ENCODE results near the gene GPR132. TPM values are rescaled to one million over a fixed set of nuclear protein-coding genes. Genes with fewer than 3 reads are reported as not detected.

Gene GPR132
- total and polyA plus RNA-seq, 2 of the 13 experiments (the other 11 are each of a cell fraction or from before 2014, with no cell fraction given) = not detected

DNA sequence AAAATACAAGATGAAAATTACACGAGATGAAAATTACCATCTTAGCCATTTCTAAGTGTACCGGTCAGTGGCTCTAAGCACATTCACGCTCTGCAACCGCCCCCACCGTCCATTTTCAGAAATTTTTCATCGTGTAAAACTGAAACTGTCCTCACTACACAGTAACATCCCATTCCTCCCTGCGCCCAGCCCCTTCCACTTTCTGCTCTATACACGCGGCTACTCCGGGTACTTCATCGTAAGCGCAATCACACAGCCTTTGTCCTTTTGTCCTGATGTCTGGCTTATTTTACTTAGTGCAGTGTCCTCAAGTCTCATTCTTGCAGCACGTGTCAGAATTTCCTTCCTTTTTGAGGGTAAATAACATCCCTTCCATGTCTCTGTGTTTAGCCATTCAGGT is 3.6 kb upstream of the GPR132 start:
- no peak overlapping the region for H3K4me2 ChIP-seq (ENCODE audit: low read depth, low read length)
- H3K4me3 ChIP-seq (replicated peaks in 1 of 3; ENCODE audit: insufficient read depth in 1 of 3, low read depth in 2 of 3, low read length in 3 of 3) = no peak overlapping the region
- CTCF ChIA-PET (ENCODE audit: low intra/inter-chr PET ratio, low total read pairs) = no interaction called here
- H3K27ac ChIP-seq (ENCODE audit: extremely low read length, insufficient read depth, low read length) = no peak overlapping the region
- no peaks in the 10 kb centered on the region for H3K9me3 ChIP-seq (ENCODE audit: low read length)
- no peak overlapping the region for H3K9ac ChIP-seq (ENCODE audit: insufficient read depth, low read depth, low read length)
- in situ Hi-C loops (cut with HindIII; ENCODE audit: extremely low pct_ligation_motif_present, low pct_unique_long_range_greater_than_20kb) (no loop called here), intact Hi-C loops (cut with micrococcal nuclease; ENCODE audit: unreplicated experiment) (no loop called here)
- H3K27me3 ChIP-seq (ENCODE audit: control insufficient read depth in 1 of 2, insufficient read depth in 2 of 2, low read length in 2 of 2) = peaks cover 12 to 59% of the 10 kb centered on the region in 2 experiments; a peak in 4 of 5 replicates
- H2AFZ ChIP-seq (ENCODE audit: low read length) = no peak overlapping the region
- FAIRE-seq (no peak), DNase-seq (ENCODE audit: low spot score) (no peak), ATAC-seq (no peak)
- no peaks in the 10 kb centered on the region for H4K20me1 ChIP-seq (ENCODE audit: insufficient read depth, low read length)
- POLR2A ChIA-PET = no interaction called here
- peaks cover 13% of the 10 kb centered on the region for H3K4me1 ChIP-seq (ENCODE audit: insufficient read depth, low read length)
- no peaks in the 10 kb centered on the region for H3K36me3 ChIP-seq (replicated peaks in 1 of 2; ENCODE audit: control insufficient read depth in 1 of 2, insufficient read depth in 2 of 2, low read length in 2 of 2)
- no TSS peak for BruUV-seq (replicated peaks)
- WGBS (ENCODE audit: low lambda C conversion rate) = 40% methylated on average over 13 of the region's 13 CpGs
- TF ChIP-seq ZBTB7A (CRISPR knock-in tag; IDR thresholded peaks at IDR 0.05) = no peak
- no peak for TF ChIP-seq SIX1 (CRISPR knock-in tag; IDR thresholded peaks at IDR 0.05; ENCODE audit: borderline replicate concordance)
- TF ChIP-seq ZMYM4 (CRISPR knock-in tag; IDR thresholded peaks at IDR 0.05) = no peak
- no peak for TF ChIP-seq ZMAT3 (CRISPR knock-in tag; conservative IDR thresholded peaks at IDR 0.05)
- no peak for TF ChIP-seq HNRNPK (IDR thresholded peaks at IDR 0.05; ENCODE audit: low read depth, low read length, poor library complexity, severe bottlenecking)
- TF ChIP-seq ZMYM3 (CRISPR knock-in tag; IDR thresholded peaks at IDR 0.05) = no peak
- TF ChIP-seq, protein P1, sequence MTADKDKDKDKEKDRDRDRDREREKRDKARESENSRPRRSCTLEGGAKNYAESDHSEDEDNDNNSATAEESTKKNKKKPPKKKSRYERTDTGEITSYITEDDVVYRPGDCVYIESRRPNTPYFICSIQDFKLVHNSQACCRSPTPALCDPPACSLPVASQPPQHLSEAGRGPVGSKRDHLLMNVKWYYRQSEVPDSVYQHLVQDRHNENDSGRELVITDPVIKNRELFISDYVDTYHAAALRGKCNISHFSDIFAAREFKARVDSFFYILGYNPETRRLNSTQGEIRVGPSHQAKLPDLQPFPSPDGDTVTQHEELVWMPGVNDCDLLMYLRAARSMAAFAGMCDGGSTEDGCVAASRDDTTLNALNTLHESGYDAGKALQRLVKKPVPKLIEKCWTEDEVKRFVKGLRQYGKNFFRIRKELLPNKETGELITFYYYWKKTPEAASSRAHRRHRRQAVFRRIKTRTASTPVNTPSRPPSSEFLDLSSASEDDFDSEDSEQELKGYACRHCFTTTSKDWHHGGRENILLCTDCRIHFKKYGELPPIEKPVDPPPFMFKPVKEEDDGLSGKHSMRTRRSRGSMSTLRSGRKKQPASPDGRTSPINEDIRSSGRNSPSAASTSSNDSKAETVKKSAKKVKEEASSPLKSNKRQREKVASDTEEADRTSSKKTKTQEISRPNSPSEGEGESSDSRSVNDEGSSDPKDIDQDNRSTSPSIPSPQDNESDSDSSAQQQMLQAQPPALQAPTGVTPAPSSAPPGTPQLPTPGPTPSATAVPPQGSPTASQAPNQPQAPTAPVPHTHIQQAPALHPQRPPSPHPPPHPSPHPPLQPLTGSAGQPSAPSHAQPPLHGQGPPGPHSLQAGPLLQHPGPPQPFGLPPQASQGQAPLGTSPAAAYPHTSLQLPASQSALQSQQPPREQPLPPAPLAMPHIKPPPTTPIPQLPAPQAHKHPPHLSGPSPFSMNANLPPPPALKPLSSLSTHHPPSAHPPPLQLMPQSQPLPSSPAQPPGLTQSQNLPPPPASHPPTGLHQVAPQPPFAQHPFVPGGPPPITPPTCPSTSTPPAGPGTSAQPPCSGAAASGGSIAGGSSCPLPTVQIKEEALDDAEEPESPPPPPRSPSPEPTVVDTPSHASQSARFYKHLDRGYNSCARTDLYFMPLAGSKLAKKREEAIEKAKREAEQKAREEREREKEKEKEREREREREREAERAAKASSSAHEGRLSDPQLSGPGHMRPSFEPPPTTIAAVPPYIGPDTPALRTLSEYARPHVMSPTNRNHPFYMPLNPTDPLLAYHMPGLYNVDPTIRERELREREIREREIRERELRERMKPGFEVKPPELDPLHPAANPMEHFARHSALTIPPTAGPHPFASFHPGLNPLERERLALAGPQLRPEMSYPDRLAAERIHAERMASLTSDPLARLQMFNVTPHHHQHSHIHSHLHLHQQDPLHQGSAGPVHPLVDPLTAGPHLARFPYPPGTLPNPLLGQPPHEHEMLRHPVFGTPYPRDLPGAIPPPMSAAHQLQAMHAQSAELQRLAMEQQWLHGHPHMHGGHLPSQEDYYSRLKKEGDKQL (CRISPR knock-in tag; IDR thresholded peaks at IDR 0.05; ENCODE audit: low read depth) = no peak
- no peak for TF ChIP-seq CAMTA2 (CRISPR knock-in tag; IDR thresholded peaks at IDR 0.05; ENCODE audit: borderline replicate concordance)
- no peak for TF ChIP-seq NCOA2 (CRISPR knock-in tag; IDR thresholded peaks at IDR 0.05)
- H3K79me2 ChIP-seq (ENCODE audit: insufficient read depth, low read length) = no peaks in the 10 kb centered on the region

Measured in HepG2 (cell line).